HG02943 (cell line): ENCODE results near the gene AUTS2.
"Not testable (repeated sequence)": the region's sequence is repeated elsewhere in the genome, so short reads cannot be mapped to it uniquely, and the experiment has no call there.

Experiments used
- ATAC-seq: cut with Tn5 transposase; IDR thresholded peaks from one replicate; pipeline ENCODE4 v1.9.1; 2021; ENCODE audit warnings: mild to moderate bottlenecking, low read depth, moderate library complexity; ENCODE audit not compliant: unreplicated experiment

AUTS2 gene

DNA sequence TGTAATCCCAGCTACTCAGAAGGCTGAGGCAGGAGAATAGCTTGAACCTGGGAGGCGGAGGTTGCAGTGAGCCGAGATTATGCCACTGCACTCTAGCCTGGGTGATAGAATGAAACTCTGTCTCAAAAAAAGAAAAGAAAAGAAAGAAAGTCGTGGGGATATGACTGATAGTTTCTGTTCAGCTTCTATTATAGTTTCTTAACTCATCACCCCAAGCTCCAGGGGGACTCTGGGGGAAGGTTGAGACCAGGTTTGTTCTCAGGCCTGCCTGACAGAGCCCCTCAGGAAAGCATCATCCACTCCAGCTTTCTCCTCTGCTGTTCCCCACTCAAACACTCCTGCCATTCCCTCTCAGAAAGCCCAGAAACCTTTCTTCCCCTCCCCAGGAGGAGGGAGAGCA is 991.3 kb downstream of the AUTS2 start:
- ATAC-seq, result no peak

DNA sequence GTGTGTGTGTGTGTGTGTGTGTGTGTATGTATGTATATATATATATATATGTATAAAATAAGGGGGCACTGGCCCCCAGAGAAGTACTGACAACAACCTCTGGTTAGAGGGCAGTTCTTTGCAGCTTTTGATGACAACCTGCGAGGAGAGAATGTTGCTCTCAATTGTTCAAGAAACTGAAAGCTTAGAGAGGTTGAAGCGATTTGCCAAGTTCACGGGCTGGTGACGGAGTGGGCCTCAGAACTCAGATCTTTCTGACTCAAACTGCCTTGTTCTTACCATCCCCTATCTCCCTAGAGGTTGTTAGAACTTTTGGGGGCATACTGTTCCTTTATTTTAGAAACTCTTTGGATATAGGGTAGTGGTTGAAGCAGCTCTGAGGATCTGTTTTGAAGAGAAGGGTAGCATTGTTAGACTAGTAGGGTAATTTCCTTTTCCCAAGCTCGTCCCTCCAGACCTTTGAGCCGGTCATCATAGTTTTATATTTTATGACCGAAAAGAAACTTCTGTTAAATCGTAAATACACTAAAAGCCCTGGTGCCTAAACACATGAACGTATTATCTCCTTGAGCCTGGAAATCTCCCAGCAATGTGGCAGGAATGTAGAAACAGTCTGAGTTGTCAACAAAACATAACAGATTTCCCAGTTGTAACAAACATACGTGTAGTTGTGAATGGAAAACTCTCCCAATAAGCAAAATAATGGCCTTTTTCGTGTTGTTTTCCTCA is 992.0 kb downstream of the AUTS2 start:
- ATAC-seq, result no peak

DNA sequence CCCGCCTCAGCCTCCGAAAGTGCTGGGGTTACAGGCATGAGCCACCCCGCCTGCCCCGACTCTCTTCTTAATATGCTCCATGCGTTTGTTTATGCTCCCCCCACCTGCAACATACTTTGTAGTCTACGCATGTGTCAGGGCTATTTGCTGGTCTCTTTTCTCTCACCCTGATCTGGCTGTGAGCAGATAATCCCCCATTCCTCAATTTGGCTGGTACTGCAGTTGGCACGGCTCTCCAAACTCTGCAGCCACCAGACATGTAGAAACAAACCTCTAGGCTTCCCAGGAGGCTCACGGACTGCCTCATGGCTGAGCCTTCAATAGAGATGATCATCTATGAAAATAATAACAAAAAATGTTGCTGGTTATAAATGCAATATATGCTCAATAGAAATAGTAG is 993.4 kb downstream of the AUTS2 start:
- no peak for ATAC-seq

DNA sequence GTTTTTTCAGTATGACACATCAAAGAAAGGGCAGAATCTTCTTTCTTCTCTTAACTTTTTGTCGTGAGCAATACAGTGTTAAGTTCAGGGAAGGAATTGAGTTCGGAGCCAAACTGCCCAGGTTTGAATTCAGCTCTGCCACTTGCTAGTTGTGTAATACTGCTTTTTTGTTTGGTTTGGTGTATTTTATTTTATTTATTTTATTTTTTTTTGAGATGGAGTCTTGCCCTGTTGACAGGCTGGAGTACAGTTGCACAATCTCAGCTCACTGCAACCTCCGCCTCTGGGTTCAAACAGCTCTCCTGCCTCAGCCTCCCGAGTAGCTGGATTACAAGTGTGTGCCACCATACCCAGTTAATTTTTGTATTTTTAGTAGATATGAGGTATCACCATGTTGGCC is 993.9 kb downstream of the AUTS2 start:
- ATAC-seq, result no peak

DNA sequence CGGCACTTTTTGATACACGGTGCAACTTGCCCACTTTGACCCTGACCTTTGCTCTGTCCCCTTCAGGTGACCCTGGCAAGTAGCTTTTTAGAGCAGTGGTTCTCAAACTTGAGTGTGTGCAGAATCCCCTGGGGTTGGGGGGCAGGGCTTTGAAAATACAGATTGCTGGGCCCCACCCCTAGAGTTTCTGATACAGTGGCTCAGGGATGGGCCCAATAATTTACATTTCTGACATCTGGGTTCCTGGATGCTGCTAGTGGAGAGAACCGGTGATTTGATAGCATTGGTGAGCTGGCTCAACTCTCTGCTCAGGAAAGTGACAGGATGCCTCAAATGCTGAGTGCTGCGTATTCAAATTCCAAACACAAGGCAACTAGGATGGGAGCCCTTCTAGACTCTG is 995.9 kb downstream of the AUTS2 start:
- no peak for ATAC-seq

DNA sequence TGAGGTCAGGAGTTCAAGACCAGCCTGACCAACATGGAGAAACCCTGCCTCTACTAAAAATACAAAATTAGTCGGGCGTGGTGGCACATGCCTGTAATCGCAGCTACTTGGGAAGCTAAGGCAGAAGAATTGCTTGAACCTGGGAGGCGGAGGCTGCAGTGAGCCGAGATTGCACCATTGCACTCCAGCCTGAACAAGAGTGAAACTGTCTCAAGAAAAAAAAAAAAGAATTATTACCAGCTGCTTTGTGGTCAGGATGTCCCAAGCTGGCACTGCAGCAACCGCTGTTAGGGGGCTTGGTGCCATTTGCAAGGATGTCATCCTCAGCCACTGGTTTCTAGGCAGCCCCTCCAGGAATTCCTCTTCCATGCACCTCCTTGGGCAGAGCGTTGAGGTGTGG is 996.6 kb downstream of the AUTS2 start:
- not testable (repeated sequence) for ATAC-seq

DNA sequence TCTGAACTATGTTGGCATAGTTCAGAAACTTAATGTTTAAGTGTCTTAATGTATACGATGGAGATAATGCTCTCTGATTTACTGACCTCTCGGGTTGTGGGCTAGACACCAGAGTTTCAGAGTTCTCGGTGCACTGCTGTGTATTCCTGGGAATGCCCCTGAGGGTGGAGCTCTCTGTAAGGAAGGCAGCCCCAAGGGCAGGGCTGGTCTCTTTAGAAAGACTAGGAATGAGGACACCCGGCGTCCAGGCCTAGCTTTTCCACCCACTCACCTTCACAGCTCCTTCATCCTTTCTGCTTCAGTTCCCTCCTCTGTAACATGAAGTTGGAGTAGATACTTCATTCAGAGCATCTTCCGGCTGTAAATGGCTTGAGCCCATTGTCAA is 997.1 kb downstream of the AUTS2 start:
- ATAC-seq, result no peak

DNA sequence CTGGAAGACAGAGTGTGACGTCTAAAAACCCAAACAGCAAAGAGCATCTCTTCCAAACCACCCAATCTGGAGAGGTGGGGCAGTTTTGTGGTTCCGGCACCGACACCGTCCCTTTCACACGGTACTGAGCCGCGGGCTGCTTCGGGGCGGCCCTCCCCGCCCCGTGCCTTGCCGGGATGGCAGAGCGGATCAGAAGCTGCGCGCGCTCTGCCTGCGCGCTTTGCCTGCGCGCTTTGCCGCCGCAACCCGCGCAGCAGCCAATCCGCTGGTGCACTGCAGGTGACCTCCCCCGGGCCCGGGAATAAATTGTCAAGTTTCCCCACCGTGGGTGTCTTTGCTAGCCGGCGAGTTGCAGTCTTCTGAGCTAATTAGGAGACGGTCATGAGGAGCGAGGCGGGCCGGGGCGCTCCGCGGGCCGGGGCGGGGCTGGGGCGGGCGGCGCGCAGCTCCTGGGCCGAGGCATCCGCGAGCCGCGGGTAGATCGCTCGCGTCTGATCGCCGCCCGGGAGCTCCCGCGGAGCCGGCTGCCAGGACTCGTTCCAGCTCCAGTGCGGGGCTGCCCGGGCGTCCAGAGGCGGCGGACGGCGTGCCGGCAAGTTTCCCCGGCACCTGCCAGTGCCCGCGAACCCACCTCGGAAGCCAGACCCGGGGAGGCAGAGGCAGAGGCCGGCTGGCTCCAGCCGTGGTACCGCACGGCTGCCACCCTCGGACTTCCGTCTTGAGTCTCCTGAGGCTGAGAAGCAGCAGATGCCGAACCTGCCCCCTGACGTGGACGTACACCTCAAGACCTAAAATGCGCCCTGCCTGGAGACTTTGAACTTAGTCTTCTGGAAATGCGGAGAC is 997.7 kb downstream of the AUTS2 start:
- no peak for ATAC-seq

DNA sequence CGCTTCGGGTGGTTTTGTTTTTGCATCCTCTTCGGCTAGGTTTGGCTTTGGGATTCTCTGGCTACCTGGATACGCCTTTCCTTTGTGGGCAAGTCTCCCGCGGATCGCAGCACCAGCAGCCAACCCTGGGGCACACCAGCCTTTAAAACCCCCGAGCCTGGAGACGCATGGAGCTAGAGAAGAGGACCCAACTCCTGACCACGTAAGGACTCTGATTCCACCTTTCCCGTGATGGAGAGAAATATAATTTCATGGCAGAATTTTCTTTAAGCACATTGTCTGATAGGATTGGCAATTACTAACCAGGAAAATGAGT is 998.3 kb downstream of the AUTS2 start:
- no peak for ATAC-seq

DNA sequence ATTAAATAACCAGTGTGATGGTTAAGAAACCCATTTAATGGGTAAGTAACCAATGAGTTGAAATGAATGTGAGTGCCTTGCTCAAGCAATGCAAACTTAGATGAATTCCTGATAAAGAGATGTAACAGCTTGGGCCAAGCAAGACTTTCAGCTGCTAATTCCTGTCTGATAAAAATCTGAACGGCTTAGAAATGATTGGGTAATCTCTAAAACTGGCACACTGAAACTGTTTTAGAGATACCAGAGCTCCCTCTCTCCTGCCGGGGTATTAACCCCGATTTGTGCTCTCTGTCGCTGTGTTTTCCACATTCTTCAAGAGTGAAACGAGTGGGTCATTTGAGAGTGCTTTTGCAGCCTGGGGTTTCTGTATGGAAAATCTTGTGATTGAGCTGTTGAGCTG is 998.8 kb downstream of the AUTS2 start:
- no peak for ATAC-seq

DNA sequence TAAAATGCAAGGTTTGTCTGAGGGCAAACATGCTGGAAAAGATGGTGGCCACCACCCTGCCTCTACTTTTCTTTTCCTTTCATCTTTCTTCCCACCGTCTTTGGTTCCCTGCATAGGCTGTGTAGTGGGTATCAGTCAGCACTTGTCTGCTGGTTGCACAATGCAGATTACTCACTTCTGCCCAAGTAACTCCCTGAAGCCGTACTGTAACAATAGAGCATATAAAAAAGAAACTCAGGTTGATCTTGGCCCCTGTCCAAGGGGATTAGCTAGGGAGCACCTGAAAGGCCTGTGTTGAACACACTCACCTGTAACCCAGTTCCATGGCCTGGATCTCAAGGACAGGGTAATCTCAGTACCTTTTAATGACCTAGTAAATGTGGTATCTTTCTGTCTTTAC is 1000.7 kb downstream of the AUTS2 start:
- no peak for ATAC-seq

DNA sequence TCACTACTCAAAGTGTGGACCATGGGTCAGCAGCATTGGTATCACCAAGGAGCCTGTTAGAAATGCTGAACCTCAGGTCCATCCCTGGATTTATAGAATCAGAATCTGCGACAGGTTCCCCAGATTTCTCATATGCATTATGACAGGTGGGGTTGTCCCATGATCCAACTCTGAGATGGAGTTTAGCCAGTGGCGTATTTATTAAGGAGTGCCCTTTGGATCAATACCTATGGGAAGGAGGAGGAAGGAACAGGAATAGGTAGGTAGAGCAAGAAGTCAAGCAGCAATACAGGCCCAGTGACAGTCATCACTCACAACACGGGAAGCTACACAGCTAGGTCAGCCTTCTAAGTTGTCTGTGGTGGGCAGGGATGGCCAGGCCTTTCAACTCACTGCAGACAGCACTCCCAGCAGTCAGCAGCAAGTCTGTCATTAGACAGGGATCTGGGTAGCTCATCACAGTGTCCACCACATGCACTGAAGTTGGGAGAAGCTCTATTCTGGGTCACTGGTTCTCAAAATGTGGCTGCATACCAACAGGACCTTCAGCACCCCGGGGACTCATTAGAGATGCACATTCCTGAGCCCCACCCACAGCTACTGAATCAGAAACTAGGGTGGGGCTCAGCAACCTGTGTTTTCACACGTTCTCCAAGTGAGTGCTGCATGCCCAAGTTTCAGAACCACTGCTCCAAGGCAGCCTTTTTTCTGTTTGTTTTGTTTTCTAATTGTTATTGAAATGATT is 1001.3 kb downstream of the AUTS2 start:
- no peak for ATAC-seq

DNA sequence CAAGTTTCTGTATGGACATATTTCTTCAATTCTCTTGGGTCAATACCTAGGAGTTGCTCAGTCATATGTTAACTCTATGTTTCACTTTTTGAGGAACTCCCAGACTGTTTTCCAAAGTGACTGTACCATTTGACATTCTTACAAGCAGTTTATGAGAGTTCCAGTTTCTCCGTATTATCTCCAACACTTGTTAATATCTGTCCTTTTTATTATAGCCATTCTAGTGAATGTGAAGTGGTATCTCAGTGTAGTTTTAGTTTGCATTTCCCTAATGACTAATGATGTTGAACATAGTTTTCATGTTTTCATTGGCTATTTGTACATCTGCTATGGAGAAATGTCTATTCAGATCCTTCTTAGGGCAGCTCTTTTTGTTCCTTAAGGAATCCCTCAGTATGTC is 1002.7 kb downstream of the AUTS2 start:
- no peak for ATAC-seq

DNA sequence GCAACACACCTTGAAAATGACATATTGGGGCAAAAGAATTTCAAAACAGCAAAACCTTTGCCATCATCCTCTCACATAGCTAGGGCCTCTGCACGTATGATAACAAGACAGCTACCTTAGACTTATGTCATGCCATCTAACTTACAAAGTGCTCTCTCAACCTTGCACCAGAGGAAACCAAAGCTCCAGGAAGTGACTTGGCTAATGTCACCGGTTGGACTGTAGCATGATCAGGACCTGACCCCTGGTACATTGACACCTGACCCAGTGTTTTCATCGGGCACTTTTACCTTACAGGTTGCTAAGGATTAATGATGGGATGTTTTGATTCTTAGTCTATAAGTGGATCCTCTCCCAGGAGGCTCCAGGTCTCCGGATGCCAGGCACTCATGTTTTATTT is 1003.8 kb downstream of the AUTS2 start:
- no peak for ATAC-seq

DNA sequence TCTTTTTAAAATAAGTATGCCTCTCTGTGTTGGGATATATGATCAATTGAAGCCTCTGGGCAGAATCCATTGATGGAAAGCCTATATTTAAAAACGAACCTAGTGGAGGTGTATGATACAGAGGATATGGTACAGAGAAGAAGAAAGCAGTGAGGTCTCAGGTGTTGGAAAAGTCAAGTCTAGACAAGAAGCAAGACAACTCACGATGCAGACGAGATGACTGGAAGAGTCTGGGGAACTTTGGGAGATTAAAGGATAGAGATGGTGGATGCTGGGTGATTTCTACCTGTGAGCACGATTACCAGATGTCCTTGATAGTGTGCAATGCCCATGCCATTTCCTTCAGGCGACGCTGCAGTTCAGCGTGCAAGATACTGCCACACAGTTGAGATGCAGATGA is 1009.0 kb downstream of the AUTS2 start:
- ATAC-seq, result no peak

DNA sequence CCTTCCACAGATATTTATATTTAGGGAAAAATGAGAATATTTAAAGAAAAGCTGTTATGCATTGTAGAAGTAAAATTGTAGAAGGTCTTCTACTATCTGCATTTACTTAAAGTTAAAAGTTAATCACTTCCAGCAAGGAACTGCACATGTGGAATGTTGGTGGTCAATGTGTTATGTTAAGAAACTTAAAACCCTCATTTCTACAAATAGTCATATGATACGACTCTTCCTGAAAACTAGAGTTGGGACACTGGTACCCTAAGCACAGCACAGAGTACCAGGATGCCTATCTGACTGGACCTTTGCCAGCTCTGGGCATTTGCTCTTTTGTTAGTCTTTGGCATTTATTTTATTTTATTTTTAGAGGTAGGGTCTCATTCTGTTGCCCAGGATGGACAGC is 1009.5 kb downstream of the AUTS2 start:
- ATAC-seq, result no peak

DNA sequence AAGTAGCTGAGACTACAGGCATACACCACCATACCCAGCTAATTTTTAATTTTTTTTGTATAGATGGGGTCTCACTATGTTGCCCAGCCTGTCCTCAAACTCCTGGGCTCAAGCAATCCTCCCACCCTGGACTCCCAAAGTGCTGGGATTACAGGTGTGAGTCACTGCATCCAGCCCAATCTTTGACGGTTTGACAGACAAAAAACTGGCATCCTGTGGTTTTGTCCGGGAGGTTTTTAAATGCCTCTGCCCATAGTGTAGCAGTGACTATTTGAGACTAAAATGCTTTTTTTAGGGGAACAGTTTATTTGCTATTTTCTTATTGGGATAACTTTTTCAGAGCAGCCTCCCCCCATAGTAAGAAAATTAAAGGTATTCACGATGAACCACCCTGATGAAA is 1010.0 kb downstream of the AUTS2 start:
- ATAC-seq, result no peak

DNA sequence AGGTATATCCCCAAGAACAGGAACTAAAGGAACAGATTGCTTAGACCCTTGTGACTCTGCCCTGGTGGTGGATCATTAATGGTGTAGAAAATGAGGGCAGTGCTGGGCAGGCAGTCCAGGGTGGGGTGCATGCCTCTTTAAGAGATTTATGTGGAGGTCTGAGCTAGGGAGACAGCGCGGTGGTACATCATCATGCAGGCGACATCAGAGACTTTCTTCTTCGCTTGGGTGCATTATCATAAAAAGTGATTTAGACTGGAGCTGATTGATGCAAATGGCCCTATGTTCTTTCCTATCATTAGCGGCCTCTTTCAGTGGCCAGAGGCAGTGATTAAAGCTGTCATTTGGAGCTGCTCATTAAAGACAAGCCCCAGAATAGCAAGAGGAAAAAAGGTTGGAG is 1014.5 kb downstream of the AUTS2 start:
- ATAC-seq, result no peak

DNA sequence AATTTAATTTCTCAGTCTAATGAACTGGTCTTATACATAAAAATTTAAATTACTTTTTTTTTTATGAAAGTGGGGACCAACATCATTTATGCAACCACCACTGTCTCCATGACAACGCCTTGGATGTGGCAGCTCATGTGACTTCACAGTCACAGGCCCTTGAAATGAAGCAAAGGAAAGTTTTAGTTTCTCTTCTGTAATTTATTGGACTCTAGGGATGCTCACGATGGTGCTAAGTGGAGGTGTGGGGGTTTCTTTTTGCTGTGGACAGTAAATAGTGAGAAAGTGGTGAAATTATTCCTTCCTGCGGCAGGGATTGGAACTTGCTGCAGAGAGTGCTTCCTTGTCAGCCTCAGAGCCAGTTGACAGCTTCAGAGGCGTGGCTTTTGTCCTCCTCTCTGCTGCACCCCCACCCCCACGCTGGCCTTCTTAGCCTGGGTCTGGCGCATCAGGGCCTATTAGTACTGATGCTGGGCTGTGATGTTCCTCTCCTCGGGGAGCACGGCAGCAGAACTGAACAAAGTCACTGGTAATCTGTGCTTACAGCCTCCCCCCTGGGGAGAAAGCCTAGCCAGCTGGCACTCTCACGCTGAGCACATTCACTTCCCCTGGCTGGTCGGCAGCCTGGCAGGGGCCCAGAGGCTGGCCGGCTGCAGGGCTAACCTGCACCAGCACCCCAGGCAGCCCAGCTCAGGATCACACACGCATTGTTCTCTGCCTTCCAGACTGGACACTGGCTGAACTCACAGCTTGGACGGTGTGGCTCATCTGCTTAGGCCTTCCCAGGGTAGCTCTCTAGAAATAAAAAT is 1016.2 kb downstream of the AUTS2 start:
- ATAC-seq, result no peak

DNA sequence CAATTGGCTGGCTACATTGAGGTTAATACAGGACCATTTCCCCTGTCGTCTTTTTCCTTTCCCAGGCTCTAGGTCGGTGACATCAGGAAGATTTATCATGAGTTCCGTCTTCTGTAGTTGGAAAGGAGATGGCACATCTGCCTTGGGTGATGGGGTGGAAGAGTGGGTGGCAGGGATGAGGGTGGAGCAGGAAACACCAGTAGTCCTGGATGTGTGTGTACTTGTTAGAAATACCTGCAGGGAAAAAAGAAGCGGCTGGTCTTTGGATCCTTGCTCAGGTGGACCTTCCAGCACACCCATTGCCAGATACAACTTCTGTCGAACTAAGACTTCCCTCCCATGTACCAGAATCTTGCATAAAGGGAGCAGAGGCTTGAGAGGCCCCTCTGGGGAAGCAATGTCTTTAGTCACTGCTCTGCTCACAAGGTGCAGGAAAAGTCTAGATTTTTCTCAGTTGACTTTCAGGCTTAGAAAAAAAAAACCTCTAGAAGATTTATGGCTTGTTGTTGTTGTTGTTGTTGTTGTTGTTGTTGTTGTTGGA is 1016.9 kb downstream of the AUTS2 start:
- no peak for ATAC-seq

DNA sequence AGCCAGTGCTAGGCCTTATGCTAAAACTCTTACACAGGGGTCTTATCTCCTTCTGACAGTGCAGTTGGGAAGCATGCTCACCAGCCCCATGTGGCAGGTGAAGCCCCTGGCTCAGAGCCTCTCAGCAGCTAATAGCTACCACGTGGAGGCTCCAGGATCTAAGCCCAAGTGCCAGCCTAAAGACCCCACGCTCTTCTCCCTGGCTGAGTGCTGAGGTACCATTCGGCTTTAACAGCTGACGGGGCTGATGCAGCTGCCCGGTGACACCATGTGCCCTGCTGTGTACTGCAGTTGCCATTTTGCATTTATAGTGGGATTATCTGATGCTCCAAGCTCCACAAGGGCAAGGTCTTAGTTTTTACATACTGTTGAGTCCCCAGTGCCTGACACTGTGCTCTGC is 1017.9 kb downstream of the AUTS2 start:
- no peak for ATAC-seq
